ENCODE measurements around the gene PTTG1. TPM values are rescaled to one million over a fixed set of nuclear protein-coding genes. Genes with fewer than 3 reads are reported as not detected.

Gene PTTG1
- total and polyA plus RNA-seq, 12 donors: 0.32 to 17.5 (median 1.7) TPM; not detected in 1

DNA sequence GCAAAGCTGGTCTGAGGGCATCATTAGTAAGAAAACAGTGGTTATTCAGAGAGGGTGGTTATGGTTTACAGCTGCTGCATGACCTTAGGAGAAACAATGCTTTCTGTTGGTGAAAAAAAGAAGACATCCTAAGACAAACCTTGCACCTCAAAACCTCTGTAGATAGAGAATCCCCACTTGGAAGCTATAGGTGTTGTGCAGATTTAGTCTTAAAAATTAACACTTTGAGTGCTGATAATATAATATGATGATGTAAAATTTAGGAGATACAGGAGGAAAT is 1.4 kb upstream of the PTTG1 start:
- H3K9me3 ChIP-seq: no peaks in the 10 kb centered on the region
- DNase-seq (no peak), ATAC-seq (no peak)
- no peaks in the 10 kb centered on the region for H3K27me3 ChIP-seq
- H3K27ac ChIP-seq: peak overlapping the region in 2 of 10 donors; percentile 89 to 90
- no peak overlapping the region for H3K4me3 ChIP-seq
- H3K4me1 ChIP-seq: peaks cover 0 to 64% (median 30%) of the 10 kb centered on the region in 9 donors
- TF ChIP-seq, protein P1, sequence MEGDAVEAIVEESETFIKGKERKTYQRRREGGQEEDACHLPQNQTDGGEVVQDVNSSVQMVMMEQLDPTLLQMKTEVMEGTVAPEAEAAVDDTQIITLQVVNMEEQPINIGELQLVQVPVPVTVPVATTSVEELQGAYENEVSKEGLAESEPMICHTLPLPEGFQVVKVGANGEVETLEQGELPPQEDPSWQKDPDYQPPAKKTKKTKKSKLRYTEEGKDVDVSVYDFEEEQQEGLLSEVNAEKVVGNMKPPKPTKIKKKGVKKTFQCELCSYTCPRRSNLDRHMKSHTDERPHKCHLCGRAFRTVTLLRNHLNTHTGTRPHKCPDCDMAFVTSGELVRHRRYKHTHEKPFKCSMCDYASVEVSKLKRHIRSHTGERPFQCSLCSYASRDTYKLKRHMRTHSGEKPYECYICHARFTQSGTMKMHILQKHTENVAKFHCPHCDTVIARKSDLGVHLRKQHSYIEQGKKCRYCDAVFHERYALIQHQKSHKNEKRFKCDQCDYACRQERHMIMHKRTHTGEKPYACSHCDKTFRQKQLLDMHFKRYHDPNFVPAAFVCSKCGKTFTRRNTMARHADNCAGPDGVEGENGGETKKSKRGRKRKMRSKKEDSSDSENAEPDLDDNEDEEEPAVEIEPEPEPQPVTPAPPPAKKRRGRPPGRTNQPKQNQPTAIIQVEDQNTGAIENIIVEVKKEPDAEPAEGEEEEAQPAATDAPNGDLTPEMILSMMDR (IDR thresholded peaks at IDR 0.05): no peak
- H3K36me3 ChIP-seq: peaks cover 0 to 2% (median 0%) of the 10 kb centered on the region in 9 donors
- intact Hi-C loops (cut with DNase I): no loop called here

DNA sequence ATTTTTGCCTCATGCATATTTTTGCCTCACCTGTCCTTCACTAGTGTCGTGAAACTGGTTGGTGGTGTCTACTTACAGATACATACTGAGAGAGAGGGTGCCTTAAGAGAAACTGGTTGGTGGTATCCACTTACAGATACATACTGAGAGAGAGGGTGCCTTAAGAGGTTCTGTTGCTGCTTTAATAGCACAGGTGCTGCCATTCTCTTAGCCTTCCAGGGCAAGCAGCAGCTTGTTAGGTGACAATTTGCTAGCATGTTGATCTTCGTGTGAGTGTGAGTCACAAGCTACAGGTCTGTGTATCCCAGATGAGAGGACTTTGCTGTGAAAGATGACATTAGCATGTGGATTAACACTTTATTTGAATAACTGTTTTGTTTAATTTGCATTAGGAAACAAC is 1.4 kb downstream of the PTTG1 start:
- Histone ChIP-seq H3K4me3 (peak overlapping the region in 1 of 10 donors; percentile 75), H3K36me3 (peaks cover 0 to 7% (median 0%) of the 10 kb centered on the region in 9 donors), H3K27ac (no peak overlapping the region), H3K9me3 (no peaks in the 10 kb centered on the region), H3K27me3 (no peaks in the 10 kb centered on the region), H3K4me1 (peaks cover 0 to 44% (median 14%) of the 10 kb centered on the region in 9 donors)
- 42 to 47% methylated on average over 2 of the region's 2 CpGs for whole genome bisulfite sequencing, 2 donors
- TF ChIP-seq, protein P1 (IDR thresholded peaks at IDR 0.05): no peak
- no peak for ATAC-seq
- intact Hi-C loops (cut with DNase I): no loop called here
- no peak for DNase-seq

DNA sequence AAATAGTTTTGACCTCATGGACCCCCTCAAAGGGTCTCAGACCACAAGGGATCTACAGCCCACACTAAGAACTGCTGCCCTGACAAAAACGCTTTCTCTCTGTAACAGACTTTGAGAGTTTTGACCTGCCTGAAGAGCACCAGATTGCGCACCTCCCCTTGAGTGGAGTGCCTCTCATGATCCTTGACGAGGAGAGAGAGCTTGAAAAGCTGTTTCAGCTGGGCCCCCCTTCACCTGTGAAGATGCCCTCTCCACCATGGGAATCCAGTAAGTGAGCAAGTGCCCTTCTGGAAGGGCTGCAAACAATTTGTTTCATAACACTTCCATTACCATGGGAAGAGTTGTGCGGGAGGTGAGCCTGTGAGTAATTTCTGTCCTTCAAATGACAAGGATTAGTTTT is 6.0 kb downstream of the PTTG1 start:
- Histone ChIP-seq H3K27me3 (no peaks in the 10 kb centered on the region), H3K4me3 (no peak overlapping the region), H3K9me3 (no peaks in the 10 kb centered on the region), H3K36me3 (peaks cover 0 to 21% (median 0%) of the 10 kb centered on the region in 9 donors), H3K4me1 (peaks cover 0 to 15% (median 0%) of the 10 kb centered on the region in 9 donors), H3K27ac (no peak overlapping the region)
- no peak for DNase-seq
- intact Hi-C loops (cut with DNase I): no loop called here
- ATAC-seq: no peak
- 94 to 96% methylated on average over 4 of the region's 4 CpGs for WGBS, 2 donors
- TF ChIP-seq, protein P1 (IDR thresholded peaks at IDR 0.05): no peak

DNA sequence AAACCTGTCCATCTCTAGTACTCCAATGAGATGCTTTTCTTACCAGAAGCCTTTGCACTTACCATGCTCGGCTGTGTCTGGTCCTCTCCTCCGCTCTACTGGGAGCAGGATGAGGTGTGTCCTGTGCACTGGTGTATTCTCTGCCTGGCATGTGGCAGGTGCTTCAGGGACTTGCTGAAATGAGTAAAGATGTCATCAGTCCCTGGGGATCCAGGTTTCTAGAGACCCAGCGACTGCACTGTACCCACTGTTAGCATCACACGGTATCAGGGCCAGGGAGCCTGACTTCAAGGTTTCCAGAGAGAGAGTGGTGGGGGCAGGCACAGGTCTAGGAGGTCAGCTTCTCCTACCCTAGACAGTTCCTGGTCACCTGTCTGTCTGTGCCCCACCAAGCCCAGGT is 10.5 kb downstream of the PTTG1 start:
- TF ChIP-seq, protein P1 (IDR thresholded peaks at IDR 0.05): no peak
- intact Hi-C loops (cut with DNase I): no loop called here
- no peak for DNase-seq
- H3K4me3 ChIP-seq: no peak overlapping the region
- peaks cover 0 to 21% (median 0%) of the 10 kb centered on the region in 9 donors for H3K36me3 ChIP-seq
- no peaks in the 10 kb centered on the region for H3K4me1 ChIP-seq
- H3K9me3 ChIP-seq: no peaks in the 10 kb centered on the region
- no peak overlapping the region for H3K27ac ChIP-seq
- ATAC-seq: no peak
- peaks cover 0 to 7% (median 0%) of the 10 kb centered on the region in 7 donors for H3K27me3 ChIP-seq
- WGBS, 2 donors: 95 to 96% methylated on average over 4 of the region's 4 CpGs

All from heart right ventricle (tissue), 16 donors.